Forelimb muscle (tissue), 1 donor: ENCODE data around the gene GAK. TPM values are rescaled to one million over a fixed set of nuclear protein-coding genes. Genes with fewer than 3 reads are reported as not detected.

Experiments used
- DNase-seq: peaks from one replicate; pipeline ENCODE4 v3.0.0-alpha.2; 2013; ENCODE audit warnings: low read depth
- polyA plus RNA-seq: library from polyadenylated mRNA; unstranded; fragments of 120-200 nt; gene quantifications from one replicate; pipeline ENCODE4 v1.2.1, GENCODE V29; 2013; ENCODE audit not compliant: insufficient read length

Gene GAK
- polyA plus RNA-seq, 1 donor: 34.6 TPM

DNA sequence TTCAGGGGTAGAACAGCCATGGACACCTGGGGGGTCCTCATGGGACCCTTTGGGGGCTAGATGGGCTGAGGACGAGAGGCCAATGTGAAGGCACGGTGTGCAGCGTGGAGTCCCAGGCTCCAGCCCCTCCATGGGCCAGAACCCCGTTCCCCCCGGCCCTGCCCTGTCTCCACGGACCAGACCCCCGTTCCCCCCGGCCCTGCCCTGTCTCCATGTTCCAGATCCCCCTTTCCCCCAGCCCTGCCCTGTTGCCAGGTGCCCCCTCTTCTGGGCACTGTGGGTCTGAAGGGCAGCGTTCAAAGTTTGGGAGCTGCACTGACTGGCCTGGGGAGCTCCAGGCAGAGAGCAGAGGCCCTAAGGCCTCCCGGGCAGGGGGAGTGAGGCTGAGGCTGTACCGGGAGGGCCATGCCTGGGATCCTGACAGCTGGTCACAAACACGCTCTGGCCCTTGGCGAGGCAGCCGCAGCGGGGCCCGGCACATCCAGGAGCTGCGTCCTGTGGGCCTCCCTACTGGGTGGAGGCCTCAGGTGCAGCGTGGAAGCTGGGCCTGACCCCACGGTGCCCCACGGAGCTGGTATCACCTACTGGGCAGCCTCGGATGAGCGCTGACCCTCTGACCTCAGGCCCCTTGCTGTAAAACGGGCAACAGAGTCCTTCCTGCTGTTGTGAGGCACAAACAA, 32.4 kb upstream of the GAK start:
- no peak for DNase-seq

- no peak for DNase-seq
These were observed 31.4 kb upstream of the GAK start for GRCh38 chr4:963276-964225.

DNA sequence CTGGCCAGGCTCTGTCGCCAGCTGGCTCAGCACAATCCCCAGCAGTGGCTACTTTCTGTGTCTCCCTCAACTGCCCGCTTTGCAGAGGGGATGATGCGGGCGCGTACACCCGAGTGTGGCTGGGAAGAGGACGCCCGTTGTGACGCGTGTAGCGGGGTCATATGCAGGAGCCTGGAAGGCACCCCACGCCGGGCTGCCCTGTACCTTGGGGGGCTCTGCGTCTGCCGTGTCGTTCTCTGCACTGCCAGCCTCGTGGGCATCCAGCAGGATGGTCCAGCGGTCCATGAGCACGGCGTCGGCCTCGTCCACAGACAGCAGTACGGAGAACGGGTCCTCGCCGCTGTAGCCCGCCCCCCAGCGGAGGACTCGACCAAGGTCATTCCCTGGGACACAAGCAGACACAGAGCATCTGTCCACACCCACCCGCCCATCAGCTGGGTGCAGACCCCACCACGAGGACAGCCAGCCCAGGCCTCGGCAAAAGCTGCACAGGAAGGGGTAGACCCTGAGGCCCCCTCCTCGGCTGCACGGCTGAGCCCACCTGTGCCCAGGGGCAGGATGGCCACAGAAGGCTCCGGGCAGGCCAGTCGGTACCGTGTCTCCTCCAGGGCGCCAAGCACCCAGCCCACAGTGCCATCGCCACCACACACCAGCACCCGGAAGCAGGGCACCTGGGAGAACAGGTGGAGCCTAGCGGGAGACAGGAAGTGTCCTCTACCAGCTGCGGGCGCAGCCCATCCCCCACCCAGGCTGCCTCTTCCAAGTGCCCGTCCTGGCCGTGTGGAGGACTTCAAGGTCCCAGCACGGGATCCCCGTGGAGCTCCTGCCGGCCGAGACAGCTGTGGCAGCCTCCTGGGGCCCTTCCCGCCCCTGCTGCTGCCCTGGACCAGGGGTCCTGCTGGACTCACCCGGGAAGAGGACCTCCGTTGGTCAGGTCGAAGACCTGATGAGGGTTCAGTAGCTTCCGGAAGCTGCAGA, 30.4 kb upstream of the GAK start:
- no peak for DNase-seq

DNA sequence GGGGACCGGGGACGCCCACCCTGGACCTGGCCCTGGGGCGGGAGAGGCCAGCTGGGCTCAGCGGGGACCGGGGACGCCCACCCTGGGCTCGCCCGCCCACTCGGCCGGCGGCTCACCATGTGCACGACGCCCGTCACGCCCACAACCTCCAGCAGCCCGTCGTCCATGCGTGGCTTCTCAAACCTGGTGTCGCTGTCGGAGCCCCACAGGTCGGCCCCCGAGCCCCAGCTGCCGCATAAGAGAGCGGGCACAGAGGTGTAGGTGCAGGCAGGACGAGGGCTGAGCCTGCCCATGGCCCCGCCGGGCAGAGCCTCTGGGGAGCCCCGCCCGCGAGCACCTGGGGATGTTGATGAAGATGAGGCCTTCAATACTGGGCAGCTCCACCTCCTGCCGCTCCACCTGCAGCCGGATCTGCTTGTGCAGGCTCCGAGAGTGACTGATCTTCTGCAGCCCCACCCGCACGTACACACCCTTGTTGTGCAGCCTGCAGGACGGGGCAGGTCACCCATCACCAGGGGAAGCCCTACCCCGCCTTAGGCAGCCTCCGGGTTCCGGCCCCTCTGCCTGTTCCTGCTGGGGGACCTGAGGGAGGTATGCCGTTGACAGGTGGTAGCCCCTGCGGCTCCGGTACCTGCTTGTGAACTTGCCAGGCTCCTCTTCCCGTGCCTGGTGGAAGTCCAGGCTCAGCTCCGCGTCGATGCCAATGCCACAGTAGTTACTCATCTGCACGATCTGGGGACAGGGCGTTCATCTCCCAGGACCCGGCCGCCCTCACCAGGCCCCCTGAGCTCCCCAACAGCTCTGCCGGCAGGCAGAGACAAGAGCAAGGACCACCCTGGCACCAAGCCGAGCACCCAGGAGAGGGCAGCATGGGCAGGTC, 29.5 kb upstream of the GAK start:
- DNase-seq: no peak

DNA sequence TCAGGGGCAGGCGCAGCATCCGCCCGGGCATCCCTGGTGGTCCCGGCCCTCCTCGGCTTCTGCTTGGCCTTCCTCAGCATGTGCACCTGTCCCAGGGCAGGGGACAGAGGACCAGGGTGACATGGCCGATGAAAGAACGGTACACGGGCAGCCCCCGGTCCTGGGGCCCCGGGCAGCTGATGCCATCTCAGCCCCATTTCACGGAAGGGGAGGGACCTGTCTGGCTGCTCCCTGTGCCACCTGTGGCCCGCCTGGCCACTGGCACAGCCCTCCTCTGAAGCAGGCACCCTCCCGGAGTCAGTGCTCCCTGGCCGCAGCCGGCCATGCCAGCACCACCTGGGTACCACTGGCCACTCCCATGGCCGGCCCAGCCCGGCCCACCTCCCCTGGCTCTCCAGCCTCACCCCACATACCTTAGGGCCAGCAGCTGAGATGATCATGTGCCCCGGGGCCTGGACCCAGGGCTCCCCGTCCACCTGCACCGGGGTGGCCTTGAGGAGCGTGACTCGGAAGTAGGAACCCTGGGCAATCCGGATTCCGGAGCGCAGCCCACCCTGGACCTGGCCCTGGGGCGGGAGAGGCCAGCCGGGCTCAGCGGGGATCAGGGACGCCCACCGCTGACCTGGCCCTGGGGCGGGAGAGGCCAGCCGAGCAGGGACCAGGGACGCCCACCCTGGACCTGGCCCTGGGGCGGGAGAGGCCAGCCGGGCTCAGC, 28.7 kb upstream of the GAK start:
- no peak for DNase-seq

DNA sequence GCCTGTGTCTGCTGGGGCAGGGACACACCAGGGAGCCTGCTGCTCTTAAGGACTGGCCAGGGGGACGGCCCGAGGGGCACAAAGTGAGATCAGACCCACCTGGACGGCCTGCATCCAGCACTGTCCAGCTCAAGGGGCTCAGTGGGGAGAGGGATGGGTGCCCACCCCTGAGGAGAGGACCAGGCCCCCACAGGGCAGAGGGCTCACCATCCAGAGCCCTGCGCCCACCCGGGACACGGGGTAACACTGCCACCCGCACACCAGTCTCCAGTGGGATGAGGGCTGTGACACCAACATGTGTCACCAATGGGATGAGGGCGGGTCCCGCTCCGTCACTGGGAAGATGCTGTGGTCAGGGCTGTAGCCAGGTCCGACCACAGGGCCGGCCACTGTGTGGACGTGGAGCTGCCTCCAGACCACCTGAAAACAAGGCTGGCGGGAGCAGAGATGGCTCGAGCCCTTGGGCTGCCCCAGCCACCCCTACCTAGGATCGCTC, 28.1 kb upstream of the GAK start:
- DNase-seq: no peak

- no peak for DNase-seq
These were observed 27.4 kb upstream of the GAK start for GRCh38 chr4:959338-960139.

- no peak for DNase-seq
These were observed 26.7 kb upstream of the GAK start for GRCh38 chr4:958696-959337.

- DNase-seq: no peak
These were observed 26.2 kb upstream of the GAK start for GRCh38 chr4:958314-958665.

DNA sequence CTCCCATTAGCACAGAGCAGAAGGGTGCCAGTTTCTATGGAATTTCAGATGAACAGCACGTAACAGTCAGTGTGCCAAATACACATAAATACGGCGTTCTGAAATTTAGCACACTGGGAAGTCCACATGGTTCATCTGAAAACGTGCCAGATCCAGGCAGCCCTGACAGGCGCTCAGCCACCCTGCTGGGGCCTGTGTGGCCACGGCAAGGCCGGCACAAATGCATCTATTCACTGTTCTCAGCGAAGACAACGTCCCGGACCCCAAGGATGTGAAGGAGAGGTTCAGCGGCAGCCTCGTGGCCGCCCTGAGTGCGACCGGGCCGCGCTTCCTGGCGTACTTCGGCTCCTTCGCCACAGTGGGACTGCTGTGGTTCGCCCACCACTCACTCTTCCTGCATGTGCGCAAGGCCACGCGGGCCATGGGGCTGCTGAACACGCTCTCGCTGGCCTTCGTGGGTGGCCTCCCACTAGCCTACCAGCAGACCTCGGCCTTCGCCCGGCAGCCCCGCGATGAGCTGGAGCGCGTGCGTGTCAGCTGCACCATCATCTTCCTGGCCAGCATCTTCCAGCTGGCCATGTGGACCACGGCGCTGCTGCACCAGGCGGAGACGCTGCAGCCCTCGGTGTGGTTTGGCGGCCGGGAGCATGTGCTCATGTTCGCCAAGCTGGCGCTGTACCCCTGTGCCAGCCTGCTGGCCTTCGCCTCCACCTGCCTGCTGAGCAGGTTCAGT, 25.6 kb upstream of the GAK start:
- DNase-seq: no peak

GRCh38 chr4:957231-957580, 25.1 kb upstream of the GAK start:
- no peak for DNase-seq

GRCh38 chr4:956531-957230, 24.6 kb upstream of the GAK start:
- DNase-seq: no peak

DNA sequence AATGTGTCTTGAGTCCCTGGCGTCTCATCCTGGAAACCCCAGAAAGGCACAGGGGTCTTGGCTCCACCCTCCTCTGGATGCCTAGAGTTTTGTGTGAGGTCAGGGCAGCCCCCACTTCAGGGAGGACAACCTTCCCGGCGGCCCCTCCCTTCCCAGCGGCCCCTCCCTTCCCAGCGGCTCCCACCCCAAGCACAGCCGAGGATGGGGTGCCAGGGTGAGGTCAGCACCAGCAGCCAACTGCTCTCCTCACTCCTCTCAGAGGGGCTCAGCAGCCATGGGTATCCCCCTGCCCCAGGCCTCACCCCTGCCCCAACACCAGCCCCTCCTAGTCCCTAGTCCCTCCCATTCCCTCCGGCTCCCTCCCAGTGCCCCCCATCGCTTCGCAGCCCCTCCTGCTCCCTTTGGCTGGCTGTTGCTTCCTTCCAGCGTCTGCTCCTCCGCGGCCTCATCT, 23.8 kb upstream of the GAK start:
- DNase-seq: no peak

DNA sequence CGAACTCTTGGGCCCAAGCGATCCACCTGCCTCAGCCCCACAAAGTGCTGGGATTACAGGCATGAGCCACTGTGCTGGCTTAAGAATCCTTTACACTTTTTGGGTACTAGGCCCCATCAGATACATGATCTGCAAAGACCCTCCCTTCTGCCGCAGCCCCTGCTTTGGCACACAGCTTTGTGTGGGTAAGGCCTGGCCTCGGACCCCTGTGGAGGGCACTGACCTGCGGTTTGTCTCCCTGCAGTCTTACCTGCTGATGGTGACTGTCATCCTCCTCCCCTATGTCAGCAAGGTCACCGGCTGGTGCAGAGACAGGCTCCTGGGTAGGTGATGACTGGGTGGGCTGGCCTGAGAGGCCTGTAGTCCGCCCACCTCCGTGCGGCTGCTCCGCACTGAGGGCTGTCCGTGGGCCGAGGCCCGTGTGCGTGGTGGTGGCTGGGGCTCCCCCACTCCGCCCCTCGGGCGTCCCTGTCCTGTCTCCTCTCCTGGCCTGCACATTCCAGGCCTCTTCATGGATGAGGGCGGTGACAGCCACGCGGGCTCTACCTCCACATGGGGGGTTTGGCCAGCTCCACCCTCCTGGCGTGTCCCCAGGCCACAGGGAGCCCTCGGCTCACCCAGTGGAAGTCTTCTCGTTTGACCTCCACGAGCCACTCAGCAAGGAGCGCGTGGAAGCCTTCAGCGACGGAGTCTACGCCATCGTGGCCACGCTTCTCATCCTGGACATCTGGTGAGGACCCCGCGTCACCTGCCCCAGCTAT, 23.2 kb upstream of the GAK start:
- no peak for DNase-seq

GRCh38 chr4:954211-955020, 22.3 kb upstream of the GAK start:
- no peak for DNase-seq

- no peak for DNase-seq
These were observed 21.4 kb upstream of the GAK start for GRCh38 chr4:953574-953915.
